Ovary (tissue), 3 donors: ENCODE results near the gene IPPK.

ENCODE experiments used
- EP300 ChIP-seq: sonication (generic); formaldehyde crosslinking; IDR thresholded peaks from one replicate; pipeline ENCODE4 v1.6.1; 2017; ENCODE audit warnings: antibody characterized with exemption
- TF ChIP-seq, protein P1 (sequence below), 3 donors: fragments of 450-650 bp in 2 of 3; fragments of 200-600 bp in 1 of 3; IDR thresholded peaks; one replicate each; pipeline versions ENCODE4 v1.5.1 to v1.8.0; 2016 to 2022; ENCODE audit warnings: antibody characterized with exemption in 3 of 3, mild to moderate bottlenecking in 1 of 3
- donor health status: DM: no; HTN: no; CAD: no.

DNA sequence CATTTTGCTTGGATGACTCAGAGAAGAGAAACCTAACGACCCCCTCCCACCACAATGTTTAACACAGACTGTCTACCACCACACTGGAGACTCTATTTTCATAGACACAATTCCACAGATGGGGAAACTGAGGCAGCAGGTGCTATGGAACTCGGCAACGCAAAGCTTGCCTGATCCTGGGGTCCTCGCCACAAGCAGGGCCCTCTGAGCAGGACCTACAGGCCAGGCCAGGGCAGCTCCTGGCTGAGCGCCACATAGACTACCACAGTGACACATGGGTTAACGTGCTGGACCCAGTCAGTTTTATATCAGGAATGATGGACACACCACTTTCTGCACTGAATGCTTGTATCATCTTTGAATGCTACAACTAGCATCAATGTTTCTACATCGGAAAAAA is 11.8 kb downstream of the IPPK start:
- TF ChIP-seq, protein P1, sequence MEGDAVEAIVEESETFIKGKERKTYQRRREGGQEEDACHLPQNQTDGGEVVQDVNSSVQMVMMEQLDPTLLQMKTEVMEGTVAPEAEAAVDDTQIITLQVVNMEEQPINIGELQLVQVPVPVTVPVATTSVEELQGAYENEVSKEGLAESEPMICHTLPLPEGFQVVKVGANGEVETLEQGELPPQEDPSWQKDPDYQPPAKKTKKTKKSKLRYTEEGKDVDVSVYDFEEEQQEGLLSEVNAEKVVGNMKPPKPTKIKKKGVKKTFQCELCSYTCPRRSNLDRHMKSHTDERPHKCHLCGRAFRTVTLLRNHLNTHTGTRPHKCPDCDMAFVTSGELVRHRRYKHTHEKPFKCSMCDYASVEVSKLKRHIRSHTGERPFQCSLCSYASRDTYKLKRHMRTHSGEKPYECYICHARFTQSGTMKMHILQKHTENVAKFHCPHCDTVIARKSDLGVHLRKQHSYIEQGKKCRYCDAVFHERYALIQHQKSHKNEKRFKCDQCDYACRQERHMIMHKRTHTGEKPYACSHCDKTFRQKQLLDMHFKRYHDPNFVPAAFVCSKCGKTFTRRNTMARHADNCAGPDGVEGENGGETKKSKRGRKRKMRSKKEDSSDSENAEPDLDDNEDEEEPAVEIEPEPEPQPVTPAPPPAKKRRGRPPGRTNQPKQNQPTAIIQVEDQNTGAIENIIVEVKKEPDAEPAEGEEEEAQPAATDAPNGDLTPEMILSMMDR (IDR thresholded peaks at IDR 0.05), result no peak
- no peak for TF ChIP-seq EP300
